HCT116 (cell line): Measurements from ENCODE around the gene EML1. TPM values are rescaled to one million over a fixed set of nuclear protein-coding genes. Genes with fewer than 3 reads are reported as not detected.

ENCODE experiments used
- ATAC-seq: fragments of 200-7000 bp; cut with Tn5 transposase; 2 replicates; pipeline ENCODE4 v1.9.1; 2020; ENCODE audit warnings: mild to moderate bottlenecking, moderate library complexity
- BruUV-seq: library from RNA; stranded (reverse); fragments of 400-500 nt; replicated peaks from 2 replicates; lab custom pipeline; 2021; lab: Mats Ljungman, UMichigan
- CTCF ChIA-PET: fragments of 300-600 bp; sonication (Branson Sonifier 250); formaldehyde crosslinking; loops from one replicate; lab custom pipeline; 2021; ENCODE audit warnings: antibody characterized with exemption; lab: Charles Lee
- POLR2A ChIA-PET: fragments of 300-600, 350-600 bp; sonication (Branson Sonifier 250); formaldehyde crosslinking; loops from one replicate; lab custom pipeline; 2021; ENCODE audit warnings: antibody characterized with exemption; lab: Charles Lee
- RAD21 ChIA-PET, 2 experiments: fragments of 300-600 bp; sonication (Branson Sonifier 250); formaldehyde crosslinking; loops; one replicate each; lab custom pipeline; 2023; ENCODE audit warnings: low total read pairs in 2 of 2; ENCODE audit not compliant: uncharacterized antibody in 2 of 2, unreplicated experiment in 2 of 2, low non-redundant PET in 1 of 2; lab: Charles Lee
- DNase-seq: peaks from one replicate; pipeline ENCODE4 v3.0.0-alpha.2; 2010; ENCODE audit warnings: low read depth, low spot score
- H2AFZ ChIP-seq: fragments of 200-600 bp; shearing (Covaris generic), sonication (generic); 2 replicates; pipeline ENCODE4 v1.6.1; 2017; ENCODE audit warnings: low read depth, mixed run types, mixed read lengths, antibody characterized with exemption, low read length; ENCODE audit not compliant: poor library complexity, severe bottlenecking
- H3K27ac ChIP-seq: 2 replicates; pipeline ENCODE4 v1.5.1; 2012; ENCODE audit warnings: low read depth, low read length
- H3K27me3 ChIP-seq: fragments of 200-600 bp; sonication (generic); 2 replicates; pipeline ENCODE4 v1.6.1; 2016; ENCODE audit warnings: mixed run types, low read length, mixed read lengths; ENCODE audit not compliant: insufficient read depth
- H3K36me3 ChIP-seq, 2 experiments: fragments of 200-500 bp in 1 of 2; fragments of 200-600 bp in 1 of 2; sonication (Bioruptor generic) in 1 of 2; sonication (generic) in 1 of 2; 2 replicates each; pipeline versions ENCODE4 v1.5.1 to v1.6.1; 2014 to 2016; ENCODE audit warnings: low read length in 2 of 2, inconsistent platforms in 1 of 2, mixed read lengths in 1 of 2, mixed run types in 1 of 2; ENCODE audit not compliant: insufficient read depth in 2 of 2, control insufficient read depth in 1 of 2
- H3K4me1 ChIP-seq, 2 experiments: fragments of 200-600 bp in 1 of 2; sonication (generic) in 1 of 2; 2 replicates each; pipeline versions ENCODE4 v1.5.1 to v1.6.1; 2012 to 2017; ENCODE audit warnings: low read length in 2 of 2, inconsistent platforms in 1 of 2, mild to moderate bottlenecking in 1 of 2, mixed read lengths in 1 of 2, mixed run types in 1 of 2, moderate library complexity in 1 of 2; ENCODE audit not compliant: insufficient read depth in 2 of 2, control insufficient read depth in 1 of 2
- H3K4me2 ChIP-seq: fragments of 200-600 bp; sonication (generic); 2 replicates; pipeline ENCODE4 v1.6.1; 2017; ENCODE audit warnings: mixed run types, low read length, mixed read lengths
- H3K4me3 ChIP-seq, 2 experiments: fragments of 200-600 bp in 1 of 2; sonication (generic) in 1 of 2; replicated peaks in 1 of 2; 2 replicates each; pipeline ENCODE4 v1.5.1; 2011 to 2016; ENCODE audit warnings: low read length in 2 of 2, control low read depth in 1 of 2, low read depth in 1 of 2, mild to moderate bottlenecking in 1 of 2, mixed read lengths in 1 of 2, mixed run types in 1 of 2
- H3K79me2 ChIP-seq: fragments of 200-600 bp; sonication (generic); 2 replicates; pipeline ENCODE4 v1.6.1; 2017; ENCODE audit warnings: mild to moderate bottlenecking, mixed run types, low read length, moderate library complexity, mixed read lengths; ENCODE audit not compliant: insufficient read depth
- H3K9ac ChIP-seq: fragments of 200-600 bp; sonication (generic); 2 replicates; pipeline ENCODE4 v1.6.1; 2016; ENCODE audit warnings: low read length, mixed read lengths
- H3K9me2 ChIP-seq: fragments of 200-600 bp; sonication (generic), shearing (Covaris generic); 2 replicates; pipeline ENCODE4 v1.6.1; 2017; ENCODE audit warnings: mixed run types, mild to moderate bottlenecking, moderate library complexity; ENCODE audit not compliant: insufficient read depth
- H3K9me3 ChIP-seq, 2 experiments: fragments of 200-500 bp in 1 of 2; fragments of 200-600 bp in 1 of 2; sonication (Bioruptor generic) in 1 of 2; sonication (generic) in 1 of 2; 2 replicates each; pipeline ENCODE4 v1.6.1; 2014 to 2017; ENCODE audit warnings: low read length in 2 of 2, mixed read lengths in 2 of 2, inconsistent platforms in 1 of 2, low read depth in 1 of 2, mild to moderate bottlenecking in 1 of 2, mixed run types in 1 of 2, moderate library complexity in 1 of 2; ENCODE audit not compliant: control insufficient read depth in 1 of 2, insufficient read depth in 1 of 2
- H4K20me1 ChIP-seq: fragments of 200-600 bp; sonication (generic), shearing (Covaris generic); 2 replicates; pipeline ENCODE4 v1.6.1; 2017; ENCODE audit warnings: mixed run types, mild to moderate bottlenecking, moderate library complexity; ENCODE audit not compliant: insufficient read depth
- CBX3 ChIP-seq: IDR thresholded peaks from 2 replicates; pipeline ENCODE4 v1.6.1; 2012; ENCODE audit warnings: low read depth
- EGR1 ChIP-seq: IDR thresholded peaks from 2 replicates; pipeline ENCODE4 v1.6.1; 2012; ENCODE audit warnings: low read depth
- ELF1 ChIP-seq: IDR thresholded peaks from 2 replicates; pipeline ENCODE4 v1.6.1; 2012; ENCODE audit warnings: low read depth, borderline replicate concordance
- EZH2 ChIP-seq: fragments of 200-600 bp; sonication (generic); IDR thresholded peaks from 2 replicates; pipeline ENCODE4 v1.6.1; 2017; ENCODE audit warnings: antibody characterized with exemption, mixed run types
- FOSL1 ChIP-seq: IDR thresholded peaks from 2 replicates; pipeline ENCODE4 v1.6.1; 2012; ENCODE audit warnings: low read depth
- RAD21 ChIP-seq: IDR thresholded peaks from 2 replicates; pipeline ENCODE4 v1.6.1; 2012; ENCODE audit warnings: low read depth, mild to moderate bottlenecking
- SIN3A ChIP-seq: IDR thresholded peaks from 2 replicates; pipeline ENCODE4 v1.6.1; 2012; ENCODE audit warnings: low read depth
- SRF ChIP-seq: IDR thresholded peaks from 2 replicates; pipeline ENCODE4 v1.6.1; 2012; ENCODE audit warnings: low read depth
- ZBTB33 ChIP-seq: IDR thresholded peaks from 2 replicates; pipeline ENCODE4 v1.6.1; 2011; ENCODE audit warnings: mild to moderate bottlenecking, low read length, moderate library complexity; ENCODE audit not compliant: insufficient replicate concordance; ENCODE audit errors: extremely low read depth
- intact Hi-C: fragments of 100-400 bp; cut with micrococcal nuclease; formaldehyde crosslinking; loops from 2 replicates; pipeline ENCODE4 v1.10.0; 2022
- total RNA-seq: library from RNA; stranded (reverse); gene quantifications from one replicate; pipeline ENCODE4 v1.2.1, GENCODE V29; 2021; ENCODE audit not compliant: unreplicated experiment

The EML1 gene
- total RNA-seq, 1 experiment from 2014 or later = 7.4 TPM

GRCh38 chr14:99755629-99756603 is 37.3 kb upstream of the EML1 start (continued):
- TF ChIP-seq ZBTB33 (no peak), EGR1 (no peak)

GRCh38 chr14:99756796-99757195 is 36.4 kb upstream of the EML1 start:
- RAD21 ChIA-PET = no interaction called here
- Histone ChIP-seq H3K27me3 (no peaks in the 10 kb centered on the region; the same call in 1 of the 2 replicates), H3K4me1 (peaks cover 28 to 67% of the 10 kb centered on the region in 2 experiments), H2AFZ (no peak overlapping the region), H3K27ac (no peak overlapping the region), H3K9me3 (no peaks in the 10 kb centered on the region), H3K4me3 (no peak overlapping the region), H4K20me1 (no peaks in the 10 kb centered on the region), H3K4me2 (peak overlapping the region; percentile 42), H3K79me2 (no peaks in the 10 kb centered on the region), H3K9ac (no peak overlapping the region), H3K9me2 (no peaks in the 10 kb centered on the region), H3K36me3 (no peaks in the 10 kb centered on the region)
- DNase-seq = no peak
- TF ChIP-seq CBX3 (no peak), ZBTB33 (no peak), RAD21 (no peak), FOSL1 (no peak), SRF (no peak), ELF1 (no peak), SIN3A (no peak), EZH2 (no peak)
- POLR2A ChIA-PET = no interaction called here
- intact Hi-C loops = loop anchor here (5.0 kb wide), 1 partner anchor 36 kb away; the partner anchor contains the start of gene EML1
- no TSS peak for BruUV-seq
- no peak for ATAC-seq
- CTCF ChIA-PET = no interaction called here
